B cell (primary cell): Measurements from ENCODE around the gene TPCN1. TPM values are rescaled to one million over a fixed set of nuclear protein-coding genes. Genes with fewer than 3 reads are reported as not detected.

Experiments used
- ATAC-seq: fragments of 200-7000 bp; cut with Tn5 transposase; one replicate; pipeline ENCODE4 v1.10.0; 2021; ENCODE audit warnings: low read depth, mild to moderate bottlenecking, moderate number of reproducible peaks, moderate library complexity
- CTCF ChIA-PET: fragments of 350-600 bp; sonication (Branson Sonifier 250); formaldehyde crosslinking; loops from one replicate; lab custom pipeline; 2021; ENCODE audit warnings: antibody characterized with exemption, inconsistent platforms; lab: Charles Lee
- POLR2A ChIA-PET: fragments of 350-600 bp; sonication (Branson Sonifier 250); formaldehyde crosslinking; loops from one replicate; lab custom pipeline; 2021; ENCODE audit warnings: antibody characterized with exemption; lab: Charles Lee
- DNase-seq: peaks from one replicate; pipeline ENCODE4 v3.0.0; 2013
- H2AFZ ChIP-seq: 2 replicates; pipeline ENCODE4 v1.6.1; 2012; ENCODE audit warnings: mild to moderate bottlenecking, low read depth, low read length; ENCODE audit not compliant: insufficient read depth, poor library complexity, severe bottlenecking
- H3K27ac ChIP-seq, 2 donors: 1 replicate in 1 of 2; 2 replicates in 1 of 2; pipeline ENCODE4 v1.5.1; 2012 to 2013; ENCODE audit warnings: low read length in 2 of 2, mild to moderate bottlenecking in 2 of 2, moderate library complexity in 1 of 2
- H3K27me3 ChIP-seq, 4 experiments: fragments of 200-600 bp in 1 of 4; sonication (generic) in 1 of 4; replicated peaks in 1 of 4; 1 replicate in 2 of 4; 2 replicates in 2 of 4; pipeline versions ENCODE4 v1.6.1 to v1.7.0; 2013 to 2016; ENCODE audit warnings: low read length in 3 of 4, mild to moderate bottlenecking in 2 of 4, mixed read lengths in 1 of 4, moderate library complexity in 1 of 4; ENCODE audit not compliant: insufficient read depth in 4 of 4, control insufficient read depth in 3 of 4; ENCODE audit errors: control extremely low read depth in 1 of 4
- H3K36me3 ChIP-seq, 2 experiments: replicated peaks in 1 of 2; 1 replicate in 1 of 2; 2 replicates in 1 of 2; pipeline versions ENCODE4 v1.6.1 to v1.7.1; 2013; ENCODE audit warnings: low read length in 1 of 2; ENCODE audit not compliant: insufficient read depth in 2 of 2, control insufficient read depth in 1 of 2; ENCODE audit errors: control extremely low read depth in 1 of 2, extremely low read depth in 1 of 2
- H3K4me1 ChIP-seq, 2 donors: fragments of 200-600 bp in 1 of 2; sonication (generic) in 1 of 2; 1 replicate in 1 of 2; 2 replicates in 1 of 2; pipeline versions ENCODE4 v1.5.1 to v1.6.1; 2013 to 2017; ENCODE audit warnings: low read length in 2 of 2; ENCODE audit not compliant: control insufficient read depth in 2 of 2, insufficient read depth in 2 of 2
- H3K4me2 ChIP-seq: replicated peaks from 2 replicates; pipeline ENCODE3; 2012; ENCODE audit warnings: mild to moderate bottlenecking, low read depth, low read length; ENCODE audit not compliant: poor library complexity, severe bottlenecking
- H3K4me3 ChIP-seq, 5 experiments: fragments of 200-600 bp in 1 of 5; sonication (generic) in 1 of 5; 1 replicate in 3 of 5; 2 replicates in 2 of 5; pipeline versions ENCODE4 v1.5.1 to v1.7.0; 2011 to 2016; ENCODE audit warnings: low read length in 4 of 5, mild to moderate bottlenecking in 4 of 5, low read depth in 2 of 5, control low read depth in 1 of 5, moderate library complexity in 1 of 5; ENCODE audit not compliant: insufficient read depth in 1 of 5; ENCODE audit errors: control extremely low read depth in 1 of 5, extremely low read depth in 1 of 5
- H3K79me2 ChIP-seq: fragments of 200-600 bp; sonication (generic); one replicate; pipeline ENCODE4 v1.6.0; 2016; ENCODE audit warnings: low read length; ENCODE audit not compliant: control insufficient read depth, insufficient read depth
- H3K9ac ChIP-seq: fragments of 200-600 bp; sonication (generic); 2 replicates; pipeline ENCODE4 v1.6.1; 2017; ENCODE audit warnings: mild to moderate bottlenecking, low read length, moderate library complexity
- H3K9me3 ChIP-seq, 3 donors: one replicate each; pipeline versions ENCODE4 v1.6.1 to v1.7.1; 2013; ENCODE audit warnings: low read length in 2 of 3; ENCODE audit not compliant: control insufficient read depth in 2 of 3, insufficient read depth in 1 of 3; ENCODE audit errors: control extremely low read depth in 1 of 3
- H4K20me1 ChIP-seq: 2 replicates; pipeline ENCODE4 v1.6.0; 2012; ENCODE audit warnings: mild to moderate bottlenecking, low read length; ENCODE audit not compliant: insufficient read depth, control insufficient read depth, poor library complexity, severe bottlenecking
- H3K27ac Mint-ChIP-seq: one replicate; pipeline ENCODE4 v1.8.0; 2021; ENCODE audit warnings: mixed read lengths
- H3K27me3 Mint-ChIP-seq: one replicate; pipeline ENCODE4 v1.8.0; 2021; ENCODE audit warnings: mixed read lengths
- H3K4me1 Mint-ChIP-seq: one replicate; pipeline ENCODE4 v1.8.0; 2021; ENCODE audit warnings: mixed read lengths
- H3K4me3 Mint-ChIP-seq: one replicate; pipeline ENCODE4 v1.8.0; 2021; ENCODE audit warnings: mixed read lengths
- H3K9me3 Mint-ChIP-seq: one replicate; pipeline ENCODE4 v1.8.0; 2022; ENCODE audit warnings: mixed read lengths; ENCODE audit not compliant: insufficient read depth
- CTCF ChIP-seq: fragments of 200-600 bp; IDR thresholded peaks from one replicate; pipeline ENCODE4 v1.8.0; 2022; ENCODE audit warnings: antibody characterized with exemption, mild to moderate bottlenecking
- EZH2 ChIP-seq: IDR thresholded peaks from 2 replicates; pipeline ENCODE4 v1.6.1; 2012; ENCODE audit warnings: borderline replicate concordance, low read depth, mild to moderate bottlenecking, moderate library complexity, low read length; ENCODE audit not compliant: insufficient read depth, poor library complexity, severe bottlenecking
- WGBS: methylation state at CpG from one replicate; pipeline ENCODE4 v1.1.5; 2013; ENCODE audit warnings: missing lambda C conversion rate; ENCODE audit not compliant: insufficient coverage; 5-methylcytosine and 5-hydroxymethylcytosine counted together
- intact Hi-C: fragments of 100-400 bp; cut with micrococcal nuclease; formaldehyde crosslinking; loops from one replicate; pipeline ENCODE4 v1.10.0; 2022
- polyA plus RNA-seq: library from polyadenylated mRNA; depleted of rRNA; stranded (reverse); fragments of >200 nt; gene quantifications from 2 replicates; pipeline ENCODE4 v1.2.3, GENCODE V29; 2012
- total RNA-seq, 2 donors: library from RNA; stranded (reverse); fragments of 120-200 nt in 1 of 2; gene quantifications; 1 replicate in 1 of 2; 2 replicates in 1 of 2; pipeline versions ENCODE4 v1.2.3 to v1.2.4, GENCODE V29; 2013 to 2022

Gene TPCN1
- total and polyA plus RNA-seq, 2 donors (not counting 1 experiment from before 2014, with no cell fraction given) = 80.8 to 258 TPM

GRCh38 chr12:113278141-113278540 is 56.9 kb downstream of the TPCN1 start:
- ChIA-PET POLR2A (no interaction called here), CTCF (no interaction called here)
- no peak overlapping the region for H3K27ac ChIP-seq
- H3K9ac ChIP-seq = no peak overlapping the region
- H3K9me3 ChIP-seq = no peaks in the 10 kb centered on the region
- H4K20me1 ChIP-seq = no peaks in the 10 kb centered on the region
- ATAC-seq (no peak), DNase-seq (no peak)
- no peaks in the 10 kb centered on the region for H3K9me3 Mint-ChIP-seq
- no peak overlapping the region for H2AFZ ChIP-seq
- WGBS = 94% methylated on average over 7 of the region's 8 CpGs
- TF ChIP-seq CTCF = no peak
- TF ChIP-seq EZH2 = no peak
- no peaks in the 10 kb centered on the region for H3K79me2 ChIP-seq
- H3K4me1 ChIP-seq = no peaks in the 10 kb centered on the region
- H3K4me1 Mint-ChIP-seq = no peaks in the 10 kb centered on the region
- H3K27me3 Mint-ChIP-seq = no peaks in the 10 kb centered on the region
- no peaks in the 10 kb centered on the region for H3K27me3 ChIP-seq
- H3K4me3 ChIP-seq = no peak overlapping the region
- H3K4me2 ChIP-seq = no peak overlapping the region
- no peak overlapping the region for H3K27ac Mint-ChIP-seq
- intact Hi-C loops = no loop called here
- H3K36me3 ChIP-seq = peaks cover 0 to 48% of the 10 kb centered on the region in 2 experiments
- H3K4me3 Mint-ChIP-seq = no peak overlapping the region

GRCh38 chr12:113278633-113279032 is 57.4 kb downstream of the TPCN1 start:
- Histone ChIP-seq H3K79me2 (no peaks in the 10 kb centered on the region), H3K4me1 (no peaks in the 10 kb centered on the region), H3K27ac (no peak overlapping the region), H3K27me3 (no peaks in the 10 kb centered on the region), H2AFZ (no peak overlapping the region), H4K20me1 (no peaks in the 10 kb centered on the region), H3K4me3 (no peak overlapping the region), H3K36me3 (peaks cover 0 to 43% of the 10 kb centered on the region in 2 experiments), H3K4me2 (no peak overlapping the region), H3K9ac (no peak overlapping the region), H3K9me3 (no peaks in the 10 kb centered on the region)
- intact Hi-C loops = no loop called here
- ChIA-PET CTCF (no interaction called here), POLR2A (no interaction called here)
- Mint-ChIP-seq H3K9me3 (no peaks in the 10 kb centered on the region), H3K4me1 (no peaks in the 10 kb centered on the region), H3K27me3 (no peaks in the 10 kb centered on the region), H3K27ac (no peak overlapping the region), H3K4me3 (no peak overlapping the region)
- DNase-seq (no peak), ATAC-seq (no peak)
- TF ChIP-seq EZH2 = no peak
- TF ChIP-seq CTCF = no peak
- WGBS = 100% methylated on average over 3 of the region's 5 CpGs
